Naive thymus-derived CD8-positive, alpha-beta T cell (primary cell): ENCODE data around the gene NR6A1. TPM values are rescaled to one million over a fixed set of nuclear protein-coding genes. Genes with fewer than 3 reads are reported as not detected.
A peak's percentile ranks its signal among the peaks of the same experiment; 100 is the strongest.

Experiments
- ATAC-seq, 2 donors: fragments of 150-1000 bp; cut with Tn5 transposase in 1 of 2; sonication (Bioruptor Pico), chemical (Tn5 transposase) in 1 of 2; 1 replicate in 1 of 2; 2 replicates in 1 of 2; pipeline ENCODE4 v1.10.0; 2021; ENCODE audit warnings: mild to moderate bottlenecking in 2 of 2, moderate library complexity in 2 of 2
- POLR2A ChIA-PET: fragments of 350-600 bp; sonication (Branson Sonifier 250); formaldehyde crosslinking; loops from one replicate; lab custom pipeline; 2021; ENCODE audit warnings: antibody characterized with exemption; lab: Charles Lee
- DNase-seq, 10 donors: peaks; one replicate each; pipeline versions ENCODE4 v3.0.0 to v3.0.0-alpha.2; 2020 to 2022
- H3K27ac Mint-ChIP-seq, 10 donors: one replicate each; pipeline ENCODE4 v1.8.0; 2020 to 2022; ENCODE audit warnings: mild to moderate bottlenecking in 10 of 10, mixed read lengths in 10 of 10, moderate library complexity in 4 of 10, inconsistent platforms in 1 of 10
- H3K27me3 Mint-ChIP-seq, 5 donors: one replicate each; pipeline ENCODE4 v1.8.0; 2021 to 2022; ENCODE audit warnings: mixed read lengths in 5 of 5
- H3K36me3 Mint-ChIP-seq, 3 donors: one replicate each; pipeline ENCODE4 v1.8.0; 2020 to 2022; ENCODE audit warnings: mixed read lengths in 3 of 3, mild to moderate bottlenecking in 2 of 3, inconsistent platforms in 1 of 3
- H3K4me1 Mint-ChIP-seq, 4 donors: one replicate each; pipeline ENCODE4 v1.8.0; 2021 to 2022; ENCODE audit warnings: mixed read lengths in 4 of 4
- H3K4me3 Mint-ChIP-seq, 10 donors: one replicate each; pipeline ENCODE4 v1.8.0; 2020 to 2022; ENCODE audit warnings: mild to moderate bottlenecking in 10 of 10, mixed read lengths in 10 of 10, moderate library complexity in 6 of 10, inconsistent platforms in 1 of 10
- H3K9me3 Mint-ChIP-seq, 9 donors: one replicate each; pipeline ENCODE4 v1.8.0; 2020 to 2022; ENCODE audit warnings: mixed read lengths in 9 of 9, mild to moderate bottlenecking in 3 of 9, inconsistent platforms in 1 of 9, moderate library complexity in 1 of 9
- polyA plus RNA-seq, 3 donors: library from polyadenylated mRNA; unstranded; fragments of 300-500 nt; fragmentation: Illumina TruSeq; gene quantifications; one replicate each; pipeline ENCODE4 v1.2.3, GENCODE V29; 2021
- total RNA-seq, 8 experiments: library from RNA in 2 of 8; stranded (reverse) in 2 of 8; gene quantifications; one replicate each; pipeline ENCODE4 v1.2.3 and lab custom pipeline; 2021 to 2026

Gene NR6A1
- total and polyA plus RNA-seq, 5 experiments from 2014 or later = 0.05 TPM; not detected in 4

GRCh38 chr9:124723352-124723751 lies 47.8 kb downstream of the NR6A1 start:
- Mint-ChIP-seq H3K4me3 (no peak overlapping the region), H3K36me3 (no peaks in the 10 kb centered on the region), H3K4me1 (no peaks in the 10 kb centered on the region), H3K27ac (no peak overlapping the region), H3K9me3 (no peaks in the 10 kb centered on the region), H3K27me3 (peaks cover 0 to 10% (median 4%) of the 10 kb centered on the region in 5 donors)
- DNase-seq (no peak), ATAC-seq (no peak)
- POLR2A ChIA-PET = no interaction called here

GRCh38 chr9:124721109-124721906 lies 49.8 kb downstream of the NR6A1 start:
- Mint-ChIP-seq H3K27me3 (peaks cover 0 to 10% (median 3%) of the 10 kb centered on the region in 5 donors), H3K36me3 (no peaks in the 10 kb centered on the region), H3K4me1 (no peaks in the 10 kb centered on the region), H3K4me3 (no peak overlapping the region), H3K9me3 (no peaks in the 10 kb centered on the region), H3K27ac (no peak overlapping the region)
- POLR2A ChIA-PET = no interaction called here
- no peak for ATAC-seq
- DNase-seq = no peak

- H3K36me3 Mint-ChIP-seq = no peaks in the 10 kb centered on the region
- POLR2A ChIA-PET = no interaction called here
- no peaks in the 10 kb centered on the region for H3K4me1 Mint-ChIP-seq
- no peak for DNase-seq
- ATAC-seq = no peak
- H3K27ac Mint-ChIP-seq = no peak overlapping the region
- H3K27me3 Mint-ChIP-seq = peaks cover 0 to 10% (median 3%) of the 10 kb centered on the region in 5 donors
- H3K9me3 Mint-ChIP-seq = no peaks in the 10 kb centered on the region
- H3K4me3 Mint-ChIP-seq = no peak overlapping the region
Observed at GRCh38 chr9:124720429-124721108, 50.5 kb downstream of the NR6A1 start.

- no peaks in the 10 kb centered on the region for H3K36me3 Mint-ChIP-seq
- POLR2A ChIA-PET = no interaction called here
- no peaks in the 10 kb centered on the region for H3K9me3 Mint-ChIP-seq
- H3K4me1 Mint-ChIP-seq = no peaks in the 10 kb centered on the region
- peaks cover 0 to 10% (median 4%) of the 10 kb centered on the region in 5 donors for H3K27me3 Mint-ChIP-seq
- no peak overlapping the region for H3K27ac Mint-ChIP-seq
- no peak for DNase-seq
- no peak overlapping the region for H3K4me3 Mint-ChIP-seq
- no peak for ATAC-seq
Observed at GRCh38 chr9:124718928-124719327, 52.2 kb downstream of the NR6A1 start.

- no peak overlapping the region for H3K4me3 Mint-ChIP-seq
- peaks cover 0 to 10% (median 4%) of the 10 kb centered on the region in 5 donors for H3K27me3 Mint-ChIP-seq
- H3K4me1 Mint-ChIP-seq = no peaks in the 10 kb centered on the region
- POLR2A ChIA-PET = no interaction called here
- H3K27ac Mint-ChIP-seq = no peak overlapping the region
- H3K9me3 Mint-ChIP-seq = no peaks in the 10 kb centered on the region
- H3K36me3 Mint-ChIP-seq = no peaks in the 10 kb centered on the region
- no peak for DNase-seq
- no peak for ATAC-seq
Observed at GRCh38 chr9:124717597-124717996, 53.5 kb downstream of the NR6A1 start.

GRCh38 chr9:124716808-124717207 lies 54.3 kb downstream of the NR6A1 start:
- H3K27me3 Mint-ChIP-seq = peaks cover 3 to 12% (median 7%) of the 10 kb centered on the region in 5 donors
- peaks cover 0 to 5% (median 1%) of the 10 kb centered on the region in 4 donors for H3K4me1 Mint-ChIP-seq
- H3K36me3 Mint-ChIP-seq = no peaks in the 10 kb centered on the region
- H3K27ac Mint-ChIP-seq = no peak overlapping the region
- H3K9me3 Mint-ChIP-seq = no peaks in the 10 kb centered on the region
- H3K4me3 Mint-ChIP-seq = no peak overlapping the region
- POLR2A ChIA-PET = no interaction called here
- ATAC-seq (no peak), DNase-seq (no peak)

GRCh38 chr9:124710766-124711165 lies 60.3 kb downstream of the NR6A1 start:
- H3K4me3 Mint-ChIP-seq = no peak overlapping the region
- H3K27ac Mint-ChIP-seq = no peak overlapping the region
- POLR2A ChIA-PET = interaction anchor here (0.7 kb wide), 1 partner anchor 76 kb away, joined by 3 read pairs; no protein-coding TSS in a partner anchor
- no peaks in the 10 kb centered on the region for H3K9me3 Mint-ChIP-seq
- ATAC-seq (no peak), DNase-seq (no peak)
- H3K4me1 Mint-ChIP-seq = peaks cover 0 to 6% (median 1%) of the 10 kb centered on the region in 4 donors
- H3K36me3 Mint-ChIP-seq = no peaks in the 10 kb centered on the region
- peaks cover 5 to 43% (median 20%) of the 10 kb centered on the region in 5 donors for H3K27me3 Mint-ChIP-seq

- peaks cover 5 to 43% (median 20%) of the 10 kb centered on the region in 5 donors for H3K27me3 Mint-ChIP-seq
- DNase-seq (no peak), ATAC-seq (no peak)
- no peak overlapping the region for H3K4me3 Mint-ChIP-seq
- peaks cover 0 to 6% (median 1%) of the 10 kb centered on the region in 4 donors for H3K4me1 Mint-ChIP-seq
- no peak overlapping the region for H3K27ac Mint-ChIP-seq
- H3K9me3 Mint-ChIP-seq = no peaks in the 10 kb centered on the region
- no peaks in the 10 kb centered on the region for H3K36me3 Mint-ChIP-seq
- POLR2A ChIA-PET = no interaction called here
Observed at GRCh38 chr9:124709292-124709690, 61.8 kb downstream of the NR6A1 start.

GRCh38 chr9:124708633-124709291 lies 62.3 kb downstream of the NR6A1 start:
- POLR2A ChIA-PET = no interaction called here

GRCh38 chr9:124708074-124708473 lies 63.0 kb downstream of the NR6A1 start:
- Mint-ChIP-seq H3K9me3 (no peaks in the 10 kb centered on the region), H3K27me3 (peaks cover 5 to 43% (median 13%) of the 10 kb centered on the region in 5 donors), H3K36me3 (no peaks in the 10 kb centered on the region), H3K4me3 (no peak overlapping the region), H3K27ac (no peak overlapping the region), H3K4me1 (peaks cover 0 to 6% (median 1%) of the 10 kb centered on the region in 4 donors)
- ATAC-seq = no peak
- POLR2A ChIA-PET = no interaction called here
- DNase-seq = no peak

More at GRCh38 chr9:124708633-124709291, 62.3 kb downstream of the NR6A1 start:
- H3K4me1 Mint-ChIP-seq = peaks cover 0 to 6% (median 1%) of the 10 kb centered on the region in 4 donors
- H3K27ac Mint-ChIP-seq = no peak overlapping the region
- no peaks in the 10 kb centered on the region for H3K9me3 Mint-ChIP-seq
- H3K36me3 Mint-ChIP-seq = no peaks in the 10 kb centered on the region
- peaks cover 5 to 43% (median 16%) of the 10 kb centered on the region in 5 donors for H3K27me3 Mint-ChIP-seq
- no peak overlapping the region for H3K4me3 Mint-ChIP-seq
- DNase-seq = no peak
- no peak for ATAC-seq

GRCh38 chr9:124707666-124708065 lies 63.4 kb downstream of the NR6A1 start:
- H3K27me3 Mint-ChIP-seq = peaks cover 5 to 43% (median 13%) of the 10 kb centered on the region in 5 donors
- H3K36me3 Mint-ChIP-seq = no peaks in the 10 kb centered on the region
- ATAC-seq = no peak
- peaks cover 0 to 6% (median 1%) of the 10 kb centered on the region in 4 donors for H3K4me1 Mint-ChIP-seq
- no peak overlapping the region for H3K4me3 Mint-ChIP-seq
- no peak overlapping the region for H3K27ac Mint-ChIP-seq
- POLR2A ChIA-PET = no interaction called here
- no peak for DNase-seq
- H3K9me3 Mint-ChIP-seq = no peaks in the 10 kb centered on the region

- no peaks in the 10 kb centered on the region for H3K36me3 Mint-ChIP-seq
- no peak overlapping the region for H3K4me3 Mint-ChIP-seq
- POLR2A ChIA-PET = no interaction called here
- peaks cover 0 to under 1% (median 0%) of the 10 kb centered on the region in 4 donors for H3K4me1 Mint-ChIP-seq
- no peaks in the 10 kb centered on the region for H3K9me3 Mint-ChIP-seq
- peaks cover 1 to 34% (median 10%) of the 10 kb centered on the region in 5 donors for H3K27me3 Mint-ChIP-seq
- ATAC-seq (no peak), DNase-seq (no peak)
- H3K27ac Mint-ChIP-seq = no peak overlapping the region
Observed at GRCh38 chr9:124706685-124707084, 64.4 kb downstream of the NR6A1 start.

GRCh38 chr9:124699575-124699974 lies 71.5 kb downstream of the NR6A1 start:
- H3K9me3 Mint-ChIP-seq = no peaks in the 10 kb centered on the region
- POLR2A ChIA-PET = no interaction called here

More at GRCh38 chr9:124699575-124699974, 71.5 kb downstream of the NR6A1 start:
- ATAC-seq (no peak), DNase-seq (no peak)
- Mint-ChIP-seq H3K36me3 (no peaks in the 10 kb centered on the region), H3K27me3 (no peaks in the 10 kb centered on the region), H3K4me3 (no peak overlapping the region), H3K4me1 (no peaks in the 10 kb centered on the region), H3K27ac (peak overlapping the region in 1 of 10 donors; percentile 56)
